Transverse colon (tissue), 4 donors: ENCODE results near the gene LARP4B.

ENCODE experiments used
- POLR2A ChIP-seq: fragments of 450-650 bp; IDR thresholded peaks from one replicate; pipeline ENCODE4 v1.6.1; 2016; ENCODE audit warnings: antibody characterized with exemption, mild to moderate bottlenecking, moderate library complexity
- POLR2AphosphoS5 ChIP-seq, 3 donors: sonication (generic); formaldehyde crosslinking; IDR thresholded peaks; one replicate each; pipeline ENCODE4 v1.6.1; 2016; ENCODE audit warnings: antibody characterized with exemption in 3 of 3
- TF ChIP-seq, protein P1 (sequence below), 5 experiments: fragments of 200-600 bp in 3 of 5; fragments of 450-650 bp in 2 of 5; sonication (generic) in 3 of 5; IDR thresholded peaks; 1 replicate in 2 of 5; 2 replicates in 3 of 5; pipeline ENCODE4 v1.5.1; 2016 to 2017; ENCODE audit warnings: antibody characterized with exemption in 5 of 5, inconsistent platforms in 3 of 5, mild to moderate bottlenecking in 2 of 5, moderate library complexity in 1 of 5

DNA sequence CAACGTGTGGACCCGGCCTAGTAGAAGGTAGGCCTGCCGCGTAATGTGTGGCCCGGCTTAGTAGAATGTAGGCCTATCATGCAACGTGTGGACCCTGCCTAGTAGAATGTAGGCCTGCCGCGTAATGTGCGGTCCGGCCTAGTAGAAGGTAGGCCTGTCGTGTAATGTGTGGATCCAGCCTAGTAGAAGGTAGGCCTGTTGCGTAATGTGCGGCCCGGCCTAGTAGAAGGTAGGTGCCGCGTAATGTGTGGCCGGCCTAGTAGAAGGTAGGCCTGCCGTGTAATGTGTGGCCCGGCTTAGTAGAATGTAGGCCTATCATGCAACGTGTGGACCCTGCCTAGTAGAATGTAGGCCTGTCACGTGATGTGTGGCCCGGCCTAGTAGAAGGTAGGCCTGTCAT is 44.8 kb upstream of the LARP4B start:
- TF ChIP-seq, protein P1, sequence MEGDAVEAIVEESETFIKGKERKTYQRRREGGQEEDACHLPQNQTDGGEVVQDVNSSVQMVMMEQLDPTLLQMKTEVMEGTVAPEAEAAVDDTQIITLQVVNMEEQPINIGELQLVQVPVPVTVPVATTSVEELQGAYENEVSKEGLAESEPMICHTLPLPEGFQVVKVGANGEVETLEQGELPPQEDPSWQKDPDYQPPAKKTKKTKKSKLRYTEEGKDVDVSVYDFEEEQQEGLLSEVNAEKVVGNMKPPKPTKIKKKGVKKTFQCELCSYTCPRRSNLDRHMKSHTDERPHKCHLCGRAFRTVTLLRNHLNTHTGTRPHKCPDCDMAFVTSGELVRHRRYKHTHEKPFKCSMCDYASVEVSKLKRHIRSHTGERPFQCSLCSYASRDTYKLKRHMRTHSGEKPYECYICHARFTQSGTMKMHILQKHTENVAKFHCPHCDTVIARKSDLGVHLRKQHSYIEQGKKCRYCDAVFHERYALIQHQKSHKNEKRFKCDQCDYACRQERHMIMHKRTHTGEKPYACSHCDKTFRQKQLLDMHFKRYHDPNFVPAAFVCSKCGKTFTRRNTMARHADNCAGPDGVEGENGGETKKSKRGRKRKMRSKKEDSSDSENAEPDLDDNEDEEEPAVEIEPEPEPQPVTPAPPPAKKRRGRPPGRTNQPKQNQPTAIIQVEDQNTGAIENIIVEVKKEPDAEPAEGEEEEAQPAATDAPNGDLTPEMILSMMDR (IDR thresholded peaks at IDR 0.05): no peak
- TF ChIP-seq POLR2AphosphoS5 (IDR thresholded peaks at IDR 0.05): no peak
- no peak for TF ChIP-seq POLR2A
